Measurements from ENCODE around the gene CPEB4.

CPEB4 gene

DNA sequence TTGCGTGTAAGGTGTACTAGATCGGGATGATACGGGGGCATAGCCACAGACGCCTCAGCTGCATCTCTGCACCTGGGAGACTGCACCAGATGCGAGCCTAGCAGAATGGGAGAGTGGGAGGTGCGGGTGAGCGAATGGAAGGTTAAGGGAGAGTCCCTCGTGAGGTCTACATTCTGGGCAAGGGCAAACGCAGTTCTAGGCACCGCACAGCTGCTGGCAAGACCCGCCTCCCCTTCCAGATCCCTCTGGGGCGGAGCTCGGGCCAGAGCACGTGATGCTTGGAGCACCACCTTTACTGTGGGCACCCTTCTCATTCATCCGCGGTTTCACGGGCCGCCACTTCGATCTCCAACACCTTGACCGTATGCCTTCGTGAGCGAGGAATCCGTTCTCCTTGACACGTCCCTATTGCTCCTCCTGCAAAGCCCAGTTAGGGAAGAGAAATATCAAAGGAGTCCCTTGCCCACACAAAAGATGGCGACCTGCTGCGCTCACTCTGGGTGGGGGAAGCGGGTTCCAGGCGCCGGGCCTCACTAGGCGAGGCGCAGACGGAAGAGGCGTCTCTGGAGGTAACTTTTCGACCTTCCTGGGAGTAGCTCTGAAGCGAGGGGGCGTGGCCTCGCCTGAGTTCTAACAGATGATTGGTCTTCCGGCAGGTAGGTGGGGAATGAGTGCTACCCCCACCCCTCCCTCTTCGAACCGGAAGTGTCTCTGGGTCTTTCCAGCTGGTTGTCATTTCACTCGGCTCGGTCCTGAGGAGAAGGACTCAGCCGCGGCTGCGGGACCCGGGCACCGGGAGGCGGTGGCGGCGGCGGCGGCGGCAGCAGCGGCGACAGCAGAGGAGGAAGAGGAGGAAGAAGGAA is at the start of gene CPEB4:
TSS of gene CPEB4 (plus strand) at position 740 of the 863 bp plus-strand sequence. CDS start 1,385 bp downstream, outside the sequence.
- peak; percentile 97 for DNase-seq

DNA sequence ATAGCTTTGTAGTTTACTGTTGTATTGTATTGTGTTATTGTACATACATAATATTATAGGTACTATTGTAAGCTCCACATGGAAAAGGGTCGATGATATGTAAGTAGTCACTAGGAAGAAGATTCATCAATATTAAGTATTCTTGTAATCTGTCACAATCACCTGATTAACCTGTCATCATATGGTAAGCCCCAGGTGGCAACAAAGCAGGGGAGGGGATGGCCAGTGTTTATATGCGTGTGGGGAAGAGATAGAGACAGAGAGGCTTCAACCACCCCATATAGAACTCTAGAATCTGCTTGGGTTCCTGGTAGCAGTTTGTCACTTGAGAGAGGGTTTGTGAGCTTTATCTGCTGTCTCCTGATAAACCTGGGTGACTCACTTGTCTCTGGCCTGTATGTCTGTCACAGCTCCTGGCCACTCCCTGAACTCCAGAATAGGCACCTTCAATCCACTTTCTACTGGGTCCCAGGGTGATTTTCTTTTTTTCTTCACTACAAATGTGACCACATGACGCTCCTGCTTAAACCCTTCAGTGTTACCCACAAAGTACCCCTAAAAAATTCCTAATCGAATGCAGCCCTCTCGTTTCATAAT is 48.9 kb upstream of the CPEB4 start:
- DNase-seq = no peak

DNA sequence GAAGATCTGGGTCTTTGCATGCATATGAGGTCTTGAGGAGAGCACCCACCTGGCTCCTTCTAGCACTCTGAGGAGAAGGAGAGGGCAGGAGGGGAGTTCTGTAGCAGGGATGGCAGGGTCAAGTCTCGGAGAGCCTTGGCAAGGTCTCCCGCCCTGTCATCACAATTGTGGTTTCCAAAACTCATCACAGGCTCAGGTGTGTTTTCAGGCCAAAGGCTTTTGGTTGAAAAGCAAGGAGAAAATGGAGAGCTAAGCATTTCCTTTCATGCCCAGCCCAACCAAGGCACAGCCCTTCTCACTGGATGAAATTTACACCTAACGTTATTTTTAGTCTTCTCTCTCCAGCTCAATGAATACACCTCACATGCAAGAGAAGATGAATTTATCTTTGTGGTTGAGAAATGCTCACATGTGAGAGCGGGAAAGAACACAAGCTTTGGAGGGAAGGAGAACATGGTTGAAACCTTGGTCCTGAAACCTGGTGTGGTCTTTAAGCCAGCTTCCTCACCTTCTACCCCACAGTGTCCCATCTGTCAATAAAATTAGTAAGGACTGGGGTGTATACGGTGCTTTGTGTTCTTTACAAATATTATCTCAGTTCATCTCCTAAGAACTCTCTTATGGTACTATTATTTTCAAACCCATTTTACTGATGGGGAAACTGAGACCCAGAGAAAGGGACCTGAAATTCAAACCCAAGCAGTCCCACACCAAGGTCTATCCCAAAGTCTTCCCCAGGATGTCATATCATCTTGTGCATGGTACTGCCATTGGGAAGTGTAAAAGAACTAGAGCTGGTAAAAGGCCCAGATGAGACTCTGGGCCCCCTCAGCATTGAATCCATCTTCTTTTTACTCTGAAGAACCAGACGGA is 47.8 kb upstream of the CPEB4 start:
- DNase-seq = no peak

DNA sequence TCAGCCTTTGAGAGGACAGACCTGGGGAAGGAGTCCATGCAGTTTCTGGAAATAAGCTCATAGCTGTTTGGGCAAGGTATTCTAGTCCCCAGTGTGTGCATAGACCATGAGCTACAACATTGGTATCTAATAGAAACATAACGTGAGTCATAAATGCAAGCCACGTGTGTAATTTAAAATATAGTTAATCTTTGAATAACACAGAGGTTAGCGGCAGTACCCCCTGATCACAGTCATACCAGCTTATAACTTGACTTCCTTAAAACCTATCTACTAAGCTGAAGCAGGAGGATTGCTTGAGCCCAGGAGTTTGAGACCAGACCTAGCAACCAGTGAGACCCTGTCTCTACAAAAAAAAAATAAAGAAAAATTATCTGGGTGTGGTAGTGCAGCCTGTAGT is 46.4 kb upstream of the CPEB4 start:
- no peak for DNase-seq

DNA sequence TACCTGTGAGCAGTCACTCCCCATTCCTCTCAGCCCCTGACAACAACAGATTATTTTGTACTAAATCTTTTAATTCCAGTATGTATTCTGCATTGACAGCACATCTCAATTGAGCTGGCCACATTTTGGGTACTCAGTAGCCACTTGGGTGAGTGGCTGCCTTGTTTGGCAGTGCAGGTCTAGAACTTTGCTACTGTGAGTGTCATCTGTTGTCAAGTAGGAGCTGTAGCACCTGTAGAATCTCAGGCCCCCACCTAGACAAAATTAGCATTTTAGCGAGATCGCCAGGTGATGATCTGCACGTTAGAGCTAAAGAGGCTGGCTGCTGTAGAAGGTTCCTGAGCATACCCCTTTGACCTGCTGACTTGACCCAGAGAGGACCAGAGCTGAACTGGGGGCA is 44.4 kb upstream of the CPEB4 start:
- DNase-seq = no peak

DNA sequence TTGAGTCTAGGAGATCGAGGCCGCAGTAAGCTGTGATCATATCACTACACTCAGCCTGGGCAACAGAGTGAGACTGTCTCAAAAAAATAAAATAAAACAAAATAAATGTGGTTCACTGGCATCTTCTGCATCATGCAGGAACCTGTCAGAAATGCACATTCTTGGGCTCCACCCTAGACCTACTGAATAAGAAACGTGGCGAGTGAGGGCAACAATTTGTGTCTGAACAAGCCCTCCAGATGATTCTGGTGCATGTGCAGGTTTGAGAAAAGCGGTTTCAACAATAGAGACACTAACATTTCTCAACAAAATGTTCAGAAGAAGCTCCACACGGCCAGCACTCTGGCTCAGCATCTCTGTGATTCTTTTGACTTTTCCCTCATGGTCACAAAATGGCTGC is 42.8 kb upstream of the CPEB4 start:
- DNase-seq = no peak

DNA sequence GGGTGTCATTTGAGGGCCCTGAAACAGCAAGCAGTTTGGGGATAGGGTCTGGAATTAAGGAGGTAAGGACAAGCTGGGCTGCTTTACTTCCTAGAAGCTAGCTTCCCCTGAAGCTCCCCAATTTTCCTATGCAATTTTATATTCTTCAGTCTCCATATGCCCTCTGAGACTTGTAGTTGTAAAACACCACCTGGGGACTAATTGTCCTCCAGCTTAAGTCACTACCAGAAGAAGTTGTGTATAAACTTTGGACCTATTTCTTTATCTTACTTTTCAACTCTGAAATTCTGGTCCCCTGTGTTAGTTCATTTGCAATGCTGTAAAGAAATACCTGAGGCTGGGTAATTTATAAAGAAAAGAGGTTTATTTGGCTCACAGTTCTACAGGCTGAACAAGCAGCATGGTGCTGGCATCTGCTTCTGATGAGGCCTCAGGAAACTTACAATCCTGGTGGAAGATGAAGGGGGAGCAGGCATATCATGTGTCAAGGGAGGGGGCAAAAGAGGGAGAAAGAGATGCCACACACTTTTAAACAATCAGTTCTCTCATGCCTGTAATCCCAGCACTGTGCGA is 41.1 kb upstream of the CPEB4 start:
- no peak for DNase-seq

DNA sequence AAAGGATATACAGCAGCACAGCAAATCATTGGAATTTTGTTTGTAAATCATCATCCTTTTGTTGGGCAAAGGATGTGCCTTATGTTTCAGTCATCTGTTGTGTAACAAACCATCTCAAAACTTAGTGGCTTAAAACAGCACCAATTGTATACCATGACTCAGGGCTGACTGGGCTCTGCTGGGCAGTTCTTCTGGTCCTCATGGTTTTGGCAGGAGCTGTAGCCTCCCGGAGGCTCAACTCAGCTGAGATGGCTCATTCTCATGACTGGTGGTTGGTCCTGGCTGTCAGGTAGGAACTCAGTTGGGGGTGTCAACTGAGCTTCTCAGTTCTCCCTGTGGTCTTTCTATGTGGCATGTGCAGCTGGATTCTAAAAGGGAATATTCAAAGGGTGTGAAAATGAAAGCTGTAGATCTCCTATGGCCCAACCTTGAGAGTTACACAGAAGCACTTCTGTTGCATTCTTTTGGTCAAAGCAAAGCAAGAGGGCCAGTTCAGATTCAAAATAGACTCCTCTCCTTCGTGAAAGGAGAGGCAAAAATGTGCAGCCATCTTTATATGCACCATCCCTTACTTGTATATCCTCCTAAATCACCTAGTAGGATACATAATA is 39.1 kb upstream of the CPEB4 start:
- DNase-seq = no peak

DNA sequence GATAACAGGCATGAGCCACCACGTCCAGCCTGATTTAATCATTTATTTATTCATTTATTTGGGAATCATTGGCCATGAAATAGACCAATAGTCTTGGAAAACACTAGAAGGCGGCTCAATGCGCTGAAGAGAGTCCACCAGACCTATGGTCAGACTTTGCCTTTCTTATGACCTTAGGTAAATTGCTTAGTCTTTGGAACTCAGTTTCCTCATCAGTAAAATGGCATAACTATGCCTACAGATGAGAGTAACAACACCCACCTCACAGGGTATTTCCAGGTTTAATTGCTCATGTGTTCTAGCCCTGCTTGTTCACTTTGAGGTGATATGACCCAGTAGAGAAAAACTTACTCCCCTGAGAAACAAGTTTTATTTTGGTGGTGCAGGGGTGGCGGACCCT is 38.2 kb upstream of the CPEB4 start:
- DNase-seq = no peak

DNA sequence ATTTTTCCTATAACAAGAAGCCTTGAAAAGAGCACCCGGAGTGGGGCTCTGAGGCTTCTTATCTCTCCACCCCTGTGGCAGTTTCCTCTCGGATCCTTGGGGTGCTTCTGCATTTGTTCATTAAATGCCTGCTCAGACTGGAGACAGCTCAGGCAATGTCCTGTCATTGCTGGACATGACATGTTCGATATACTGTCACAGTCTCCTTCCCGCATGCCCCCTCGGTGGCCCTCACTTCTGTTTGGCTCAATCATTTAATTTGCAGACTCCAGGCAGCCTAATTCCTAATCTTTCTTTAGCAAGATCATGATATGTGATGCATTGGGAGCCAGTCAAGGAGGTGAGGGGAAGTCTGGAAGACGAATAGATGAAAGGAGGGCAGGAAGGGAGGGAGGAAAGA is 37.5 kb upstream of the CPEB4 start:
- DNase-seq = no peak

DNA sequence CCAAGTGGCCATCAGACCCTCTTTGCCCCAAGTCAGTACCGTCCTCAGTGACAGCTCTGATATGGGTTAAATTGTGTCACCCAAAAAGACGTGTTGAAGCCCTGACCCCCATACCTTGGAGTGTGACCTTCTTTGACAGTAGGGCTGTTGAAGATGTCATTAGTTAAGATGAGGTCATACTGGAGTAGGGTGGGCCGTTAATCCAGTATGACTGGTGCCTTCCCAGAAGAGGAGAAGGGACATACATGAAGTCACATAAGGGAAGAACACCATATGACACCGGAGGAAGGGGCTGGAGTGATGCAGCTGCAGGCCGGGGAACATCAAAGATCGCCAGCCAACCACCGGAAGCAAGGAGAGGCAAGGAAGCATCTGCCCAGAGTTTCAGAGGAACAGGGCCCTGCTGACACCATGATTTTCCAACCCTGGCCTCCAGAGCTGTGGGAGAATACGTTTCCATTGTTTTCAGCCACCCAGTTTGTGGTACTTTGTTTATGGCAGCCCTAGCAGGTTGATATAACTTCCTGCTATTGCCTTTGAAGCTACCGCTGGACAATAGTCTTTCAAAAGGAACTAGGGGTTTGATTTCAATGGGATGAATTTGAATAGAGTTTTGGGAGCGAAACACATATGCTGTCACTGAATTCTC is 36.4 kb upstream of the CPEB4 start:
- DNase-seq = no peak

DNA sequence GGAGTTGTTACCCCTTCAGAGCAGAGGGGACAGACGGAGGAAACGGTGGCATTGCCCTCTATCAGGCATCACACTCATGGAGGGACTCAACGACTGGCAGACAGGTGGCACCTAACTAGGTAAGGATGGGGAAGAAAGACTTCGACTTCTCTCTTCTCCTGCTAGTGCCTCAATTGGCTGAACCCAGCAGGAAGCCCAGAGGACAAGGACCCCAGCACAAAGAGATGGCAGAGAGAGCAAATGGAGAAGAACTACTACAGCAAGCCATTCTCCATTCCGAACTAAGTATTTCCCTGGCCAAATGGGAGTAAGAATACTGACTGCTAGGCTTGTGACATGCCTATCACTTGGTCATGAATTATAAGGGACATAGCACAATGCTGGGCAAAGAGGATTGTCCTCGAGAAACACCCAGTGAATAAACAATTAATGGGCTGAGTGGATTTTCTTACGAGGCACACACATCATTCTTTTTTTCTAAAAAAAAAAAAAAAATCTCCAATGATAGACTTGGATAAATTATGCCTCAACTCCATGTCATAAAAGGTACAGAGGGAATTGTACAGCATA is 35.3 kb upstream of the CPEB4 start:
- no peak for DNase-seq

DNA sequence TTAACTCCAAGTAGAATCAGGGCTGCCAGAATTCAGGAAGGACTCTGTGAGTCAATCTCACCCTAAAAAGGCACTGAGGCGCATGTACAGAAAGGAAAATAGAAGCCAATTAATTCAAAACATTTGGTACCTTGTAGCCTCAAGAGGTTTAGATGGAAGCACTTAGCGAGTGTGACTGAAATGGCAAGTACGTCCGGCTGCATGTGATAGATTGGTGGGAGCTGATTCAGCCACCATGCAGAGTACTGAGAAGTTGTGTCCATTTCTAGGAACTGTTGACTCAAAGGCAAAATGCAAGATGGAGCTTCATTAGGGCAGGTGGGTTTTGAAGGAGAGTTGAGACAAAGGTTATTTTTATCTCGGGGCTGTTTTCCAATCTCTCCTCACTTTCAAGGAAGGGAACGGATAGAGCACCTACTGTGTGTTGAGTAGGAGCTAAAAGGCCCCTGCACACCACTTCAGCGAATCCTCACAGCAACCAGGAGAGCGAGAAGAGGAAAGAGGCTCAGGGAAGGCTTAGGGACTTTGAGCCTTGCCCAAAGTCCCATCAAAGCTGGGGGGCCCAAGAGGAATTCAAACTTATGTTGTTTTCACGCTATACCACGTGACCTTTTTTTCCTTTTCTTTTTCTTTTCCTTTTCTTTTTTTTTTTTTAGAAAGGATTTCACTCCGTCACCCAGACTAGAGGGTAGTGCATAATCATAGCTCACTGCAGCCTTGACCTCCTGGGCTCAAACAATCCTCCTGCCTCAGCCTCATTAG is 34.6 kb upstream of the CPEB4 start:
- DNase-seq = no peak

DNA sequence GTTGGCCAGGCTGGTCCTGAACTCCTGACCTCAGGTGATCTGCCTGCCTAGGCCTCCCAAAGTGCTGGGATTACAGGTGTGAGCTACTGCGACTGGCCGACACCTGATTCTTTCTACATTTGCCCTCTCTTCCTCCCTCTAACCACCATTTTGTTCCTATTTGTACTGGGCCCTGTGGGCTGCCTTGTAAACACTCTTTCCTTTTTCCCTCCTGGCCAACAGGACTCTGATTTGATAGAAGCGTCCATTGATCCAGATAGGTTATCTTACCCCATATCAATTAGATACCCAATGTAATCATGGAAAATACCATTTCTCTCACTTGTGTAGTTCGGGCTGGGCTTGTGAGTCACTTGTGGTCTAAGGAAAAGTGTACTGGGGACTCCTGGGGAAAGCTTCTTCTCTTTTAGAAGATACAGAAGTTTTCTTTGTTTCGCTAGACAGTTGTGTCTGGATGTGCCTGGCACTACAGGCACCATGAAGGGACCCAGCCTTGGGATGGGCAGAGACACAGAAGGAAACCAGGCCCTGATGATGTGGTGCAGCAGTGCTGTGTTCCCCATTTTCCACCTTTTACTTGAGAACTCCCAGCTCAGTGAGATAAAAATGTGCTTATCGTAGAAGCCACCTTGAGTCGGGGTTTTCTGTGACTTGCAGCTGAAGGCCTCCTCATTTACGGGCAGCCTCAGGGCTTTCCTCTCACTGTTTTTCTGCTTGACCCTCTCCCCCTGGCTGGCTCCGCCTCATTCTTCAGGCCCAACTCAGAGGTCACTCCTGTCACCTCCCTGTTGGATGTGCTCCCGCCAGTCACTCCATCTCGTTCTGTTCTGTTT is 32.8 kb upstream of the CPEB4 start:
- DNase-seq = no peak

DNA sequence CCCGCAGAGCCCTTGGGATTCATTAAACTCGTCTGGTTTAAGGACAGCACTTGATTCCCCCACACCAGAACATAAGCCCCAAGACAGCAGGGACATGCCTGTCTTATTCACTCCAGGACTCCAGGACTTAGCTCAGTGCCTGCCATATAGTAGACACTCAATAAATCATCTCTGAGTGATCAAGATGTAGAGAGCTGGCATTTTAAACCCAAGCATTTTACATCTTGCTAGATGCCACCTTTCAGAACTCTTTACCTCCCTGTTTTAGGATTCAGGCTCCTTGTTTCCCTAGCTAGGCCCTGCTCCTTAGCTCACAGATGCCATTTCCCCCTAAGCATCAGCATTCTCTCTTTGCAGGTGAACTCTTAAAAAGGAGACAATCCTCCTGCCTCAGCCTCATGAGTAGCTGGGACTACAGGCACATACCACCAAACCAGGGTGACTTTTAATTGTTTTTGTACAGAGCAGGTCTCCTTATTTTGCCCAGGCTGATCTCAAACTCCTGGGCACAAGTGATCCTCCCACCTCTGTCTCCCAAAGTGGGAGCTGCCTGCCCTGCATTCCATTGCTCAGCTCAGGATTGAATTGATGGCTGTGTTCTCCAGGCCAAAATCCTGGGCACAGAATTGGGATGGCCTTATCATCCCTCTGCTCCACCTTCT is 32.0 kb upstream of the CPEB4 start:
- no peak for DNase-seq

DNA sequence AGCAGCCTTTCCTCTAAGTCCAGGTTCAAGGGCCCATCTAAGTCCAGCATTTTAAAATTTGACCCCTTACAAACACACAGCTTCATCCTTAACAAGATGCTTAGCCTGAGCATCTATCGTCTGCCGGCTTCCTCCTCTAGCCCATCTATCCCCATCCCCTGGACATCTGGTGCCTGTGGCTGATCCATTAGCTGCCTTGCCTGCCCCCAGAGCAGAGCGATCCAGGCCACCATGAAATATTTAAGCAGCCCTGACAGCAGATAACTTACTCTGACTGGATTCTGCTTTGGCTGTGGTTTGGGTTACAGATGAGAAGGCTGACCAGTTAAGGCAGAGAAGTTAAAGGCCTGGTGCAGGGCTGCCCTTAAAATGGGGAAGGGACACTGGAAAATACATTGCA is 30.9 kb upstream of the CPEB4 start:
- DNase-seq = no peak

DNA sequence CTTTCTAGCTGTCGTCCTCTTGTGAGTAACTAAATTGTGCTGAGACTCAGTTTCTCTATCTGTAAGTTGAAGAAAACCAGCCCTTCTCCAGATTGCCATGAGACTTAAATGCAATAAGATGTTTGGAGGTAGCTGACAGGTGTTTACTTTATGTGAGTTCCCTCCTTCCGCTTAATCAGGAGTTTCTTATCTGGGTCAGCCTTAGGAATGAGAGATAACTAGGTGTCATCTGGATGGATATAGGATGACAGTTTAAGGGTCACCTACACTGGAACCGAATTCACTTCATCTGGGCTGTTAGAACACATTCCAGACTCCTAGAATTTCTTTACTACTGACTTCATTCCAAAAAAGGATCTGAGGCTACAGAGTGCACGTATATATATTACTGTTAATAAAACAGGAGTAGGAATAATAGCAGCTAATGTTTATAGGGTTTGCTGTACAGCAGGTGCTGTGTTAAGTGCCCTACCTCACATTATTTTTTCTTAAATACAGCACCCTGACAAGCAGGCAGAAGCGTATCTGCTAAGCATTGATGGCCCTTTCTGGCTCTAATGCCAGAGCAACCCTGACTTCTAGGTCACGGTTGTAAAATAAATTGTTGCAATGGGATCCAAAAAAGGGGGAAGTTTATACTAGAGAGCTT is 30.0 kb upstream of the CPEB4 start:
- no peak for DNase-seq

DNA sequence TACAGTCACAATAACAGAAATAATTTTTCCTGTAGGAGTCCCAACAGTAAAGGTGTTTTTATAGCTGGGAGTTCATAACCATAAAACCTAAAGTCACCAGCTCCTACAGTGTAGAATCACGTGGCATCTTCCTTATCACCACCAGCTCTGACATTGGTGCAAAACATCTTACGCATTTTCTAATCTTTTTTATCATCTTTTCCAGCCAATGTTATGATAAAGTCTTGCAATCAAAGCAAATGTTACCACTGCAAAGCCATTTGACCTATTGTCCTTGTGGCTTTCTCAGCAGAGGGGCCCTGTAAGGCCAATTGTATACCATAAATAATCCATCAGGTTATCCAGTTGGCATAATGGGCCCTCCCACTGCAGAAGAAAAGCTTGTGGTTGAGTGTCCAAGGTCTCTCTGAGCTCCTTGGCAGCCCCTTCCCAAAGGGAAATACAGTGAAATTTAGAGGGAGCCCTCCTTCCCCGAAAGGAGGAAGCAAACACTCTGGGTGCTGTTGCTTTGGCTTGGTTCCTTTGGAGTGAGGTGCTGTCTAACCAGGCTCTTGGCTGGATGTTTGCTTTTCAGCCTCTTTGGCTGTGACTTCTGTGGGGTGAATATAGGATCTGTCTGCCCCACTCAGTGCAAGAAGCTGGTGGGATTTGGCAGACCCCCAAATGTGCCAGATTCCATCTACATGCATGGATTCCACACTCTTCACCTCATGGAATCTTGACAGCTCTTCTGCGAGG is 29.3 kb upstream of the CPEB4 start:
- no peak for DNase-seq
